Panc1 (cell line): Measurements from ENCODE around the gene LRSAM1.

Source experiments
- CTCF ChIP-seq: fragments of 450-650 bp; IDR thresholded peaks from 2 replicates; pipeline ENCODE4 v1.5.1; 2017; ENCODE audit warnings: mild to moderate bottlenecking
- POLR2AphosphoS5 ChIP-seq: IDR thresholded peaks from 2 replicates; pipeline ENCODE4 v1.6.1; 2012; ENCODE audit warnings: mild to moderate bottlenecking, low read depth, low read length, moderate library complexity
- SIN3A ChIP-seq: IDR thresholded peaks from 2 replicates; pipeline ENCODE4 v1.6.1; 2012; ENCODE audit warnings: low read depth, mild to moderate bottlenecking, low read length, moderate library complexity, borderline replicate concordance; ENCODE audit not compliant: insufficient read depth
- TCF7L2 ChIP-seq: IDR thresholded peaks from 2 replicates; pipeline ENCODE4 v1.6.1; 2011; ENCODE audit warnings: mild to moderate bottlenecking, low read depth, low read length, inconsistent platforms
- TF ChIP-seq, protein P1 (sequence below), 2 experiments: IDR thresholded peaks; 2 replicates each; pipeline ENCODE4 v1.6.1; 2011 to 2012; ENCODE audit warnings: low read depth in 2 of 2, control low read depth in 1 of 2, low read length in 1 of 2, mild to moderate bottlenecking in 1 of 2, moderate library complexity in 1 of 2; ENCODE audit not compliant: insufficient read depth in 1 of 2

- peak; percentile 74 for TF ChIP-seq CTCF
- TF ChIP-seq POLR2AphosphoS5: no peak
- TF ChIP-seq SIN3A: no peak
- TF ChIP-seq, protein P1, sequence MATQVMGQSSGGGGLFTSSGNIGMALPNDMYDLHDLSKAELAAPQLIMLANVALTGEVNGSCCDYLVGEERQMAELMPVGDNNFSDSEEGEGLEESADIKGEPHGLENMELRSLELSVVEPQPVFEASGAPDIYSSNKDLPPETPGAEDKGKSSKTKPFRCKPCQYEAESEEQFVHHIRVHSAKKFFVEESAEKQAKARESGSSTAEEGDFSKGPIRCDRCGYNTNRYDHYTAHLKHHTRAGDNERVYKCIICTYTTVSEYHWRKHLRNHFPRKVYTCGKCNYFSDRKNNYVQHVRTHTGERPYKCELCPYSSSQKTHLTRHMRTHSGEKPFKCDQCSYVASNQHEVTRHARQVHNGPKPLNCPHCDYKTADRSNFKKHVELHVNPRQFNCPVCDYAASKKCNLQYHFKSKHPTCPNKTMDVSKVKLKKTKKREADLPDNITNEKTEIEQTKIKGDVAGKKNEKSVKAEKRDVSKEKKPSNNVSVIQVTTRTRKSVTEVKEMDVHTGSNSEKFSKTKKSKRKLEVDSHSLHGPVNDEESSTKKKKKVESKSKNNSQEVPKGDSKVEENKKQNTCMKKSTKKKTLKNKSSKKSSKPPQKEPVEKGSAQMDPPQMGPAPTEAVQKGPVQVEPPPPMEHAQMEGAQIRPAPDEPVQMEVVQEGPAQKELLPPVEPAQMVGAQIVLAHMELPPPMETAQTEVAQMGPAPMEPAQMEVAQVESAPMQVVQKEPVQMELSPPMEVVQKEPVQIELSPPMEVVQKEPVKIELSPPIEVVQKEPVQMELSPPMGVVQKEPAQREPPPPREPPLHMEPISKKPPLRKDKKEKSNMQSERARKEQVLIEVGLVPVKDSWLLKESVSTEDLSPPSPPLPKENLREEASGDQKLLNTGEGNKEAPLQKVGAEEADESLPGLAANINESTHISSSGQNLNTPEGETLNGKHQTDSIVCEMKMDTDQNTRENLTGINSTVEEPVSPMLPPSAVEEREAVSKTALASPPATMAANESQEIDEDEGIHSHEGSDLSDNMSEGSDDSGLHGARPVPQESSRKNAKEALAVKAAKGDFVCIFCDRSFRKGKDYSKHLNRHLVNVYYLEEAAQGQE (IDR thresholded peaks at IDR 0.05; ENCODE audit: insufficient read depth in 1 of 2, low read depth in 2 of 2, low read length in 1 of 2): no peak
- TF ChIP-seq TCF7L2: no peak
Observed at GRCh38 chr9:127505396-127506116, 54.2 kb downstream of the LRSAM1 start.
